Ishikawa (cell line): ENCODE measurements around the gene ROBO1.

Experiments
- CEBPB ChIP-seq: IDR thresholded peaks from 2 replicates; pipeline ENCODE4 v1.6.1; 2012
- CREB1 ChIP-seq: IDR thresholded peaks from 2 replicates; pipeline ENCODE4 v1.6.1; 2012; ENCODE audit warnings: low read depth
- EGR1 ChIP-seq: IDR thresholded peaks from 2 replicates; pipeline ENCODE4 v1.6.1; 2012
- EP300 ChIP-seq: IDR thresholded peaks from 2 replicates; pipeline ENCODE4 v1.6.1; 2012; ENCODE audit warnings: borderline replicate concordance
- FOXM1 ChIP-seq: IDR thresholded peaks from 2 replicates; pipeline ENCODE4 v1.6.1; 2012; ENCODE audit warnings: low read depth, borderline replicate concordance
- MAX ChIP-seq: IDR thresholded peaks from 2 replicates; pipeline ENCODE4 v1.6.1; 2012
- NFIC ChIP-seq: IDR thresholded peaks from 2 replicates; pipeline ENCODE4 v1.6.1; 2012
- RAD21 ChIP-seq: IDR thresholded peaks from 2 replicates; pipeline ENCODE4 v1.6.1; 2012; ENCODE audit warnings: low read depth
- REST ChIP-seq: IDR thresholded peaks from 2 replicates; pipeline ENCODE4 v1.6.1; 2012; ENCODE audit warnings: low read depth, mild to moderate bottlenecking
- TAF1 ChIP-seq: IDR thresholded peaks from 2 replicates; pipeline ENCODE4 v1.6.1; 2012; ENCODE audit warnings: low read depth, mild to moderate bottlenecking
- TCF12 ChIP-seq: IDR thresholded peaks from 2 replicates; pipeline ENCODE4 v1.6.1; 2012; ENCODE audit warnings: low read depth
- TEAD4 ChIP-seq: IDR thresholded peaks from 2 replicates; pipeline ENCODE4 v1.6.1; 2012
- USF1 ChIP-seq: IDR thresholded peaks from 2 replicates; pipeline ENCODE4 v1.6.1; 2012
- YY1 ChIP-seq: IDR thresholded peaks from 2 replicates; pipeline ENCODE4 v1.6.1; 2012; ENCODE audit warnings: low read depth
- ZBTB7A ChIP-seq: IDR thresholded peaks from 2 replicates; pipeline ENCODE4 v1.6.1; 2012; ENCODE audit warnings: low read depth

The ROBO1 gene

GRCh38 chr3:78804251-78805037 is 963.4 kb downstream of the ROBO1 start:
- TF ChIP-seq TEAD4, result no peak
- no peak for TF ChIP-seq CREB1

GRCh38 chr3:78802562-78802930 is 965.3 kb downstream of the ROBO1 start:
- no peak for TF ChIP-seq USF1
- no peak for TF ChIP-seq REST
- TF ChIP-seq CEBPB, result no peak
- no peak for TF ChIP-seq FOXM1
- no peak for TF ChIP-seq RAD21
- TF ChIP-seq CREB1, result no peak

DNA sequence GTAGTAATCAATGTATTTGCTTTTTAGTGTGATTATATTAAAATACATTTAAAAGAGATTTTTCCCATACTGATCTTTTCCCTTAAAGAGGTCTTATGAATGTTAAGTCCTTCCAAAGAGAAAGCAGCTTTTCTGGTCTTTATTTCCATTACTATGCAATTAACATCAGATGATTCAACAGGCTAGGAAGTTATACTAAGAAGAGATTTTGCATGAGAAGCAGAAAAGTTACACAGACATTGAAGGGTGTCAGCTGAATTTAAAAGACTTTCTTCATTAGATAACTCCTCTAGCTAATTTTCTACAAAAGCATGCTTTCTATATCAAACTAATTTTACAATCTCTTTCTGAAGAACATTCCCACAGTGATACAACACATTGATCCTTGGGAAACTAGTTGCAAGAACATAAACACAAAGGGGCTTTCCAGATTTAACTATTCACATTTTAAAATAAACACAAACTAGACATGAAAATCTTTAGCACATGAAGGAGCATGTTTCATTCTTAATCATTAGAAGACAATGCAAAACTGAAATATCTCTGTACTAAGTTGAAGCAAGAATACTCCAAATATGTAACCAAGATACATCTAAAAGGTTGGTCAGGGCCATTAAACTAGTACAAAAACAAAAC is 965.8 kb downstream of the ROBO1 start:
- no peak for TF ChIP-seq CEBPB
- TF ChIP-seq CREB1, result no peak
- TF ChIP-seq EP300, result no peak
- no peak for TF ChIP-seq YY1
- TF ChIP-seq EGR1, result no peak
- TF ChIP-seq NFIC, result no peak
- no peak for TF ChIP-seq TCF12
- TF ChIP-seq MAX, result no peak
- no peak for TF ChIP-seq RAD21
- no peak for TF ChIP-seq USF1
- no peak for TF ChIP-seq FOXM1
- no peak for TF ChIP-seq TAF1
- TF ChIP-seq REST, result no peak
- no peak for TF ChIP-seq ZBTB7A
- TF ChIP-seq TEAD4, result no peak

- TF ChIP-seq USF1 (no peak), EP300 (no peak), NFIC (no peak), MAX (no peak), ZBTB7A (no peak), CREB1 (no peak), TEAD4 (no peak), TAF1 (no peak), REST (no peak), TCF12 (no peak)
Observed at GRCh38 chr3:78799681-78800080, 968.1 kb downstream of the ROBO1 start.
